Measurements from ENCODE around the gene NTHL1.

NTHL1 gene

GRCh38 chr16:2047330-2048115, at the start of gene NTHL1, which contains the start of gene TSC2:
TSS of gene NTHL1 (minus strand) at chr16:2047834. CDS start at chr16:2047823, 11 bp downstream.
TSS of gene TSC2 (plus strand) at chr16:2047985. CDS start at chr16:2048616, 631 bp downstream.
- DNase-seq = peak; percentile 92

- no peak for DNase-seq
These were observed 49.4 kb upstream of the NTHL1 start for GRCh38 chr16:2096853-2097595.

GRCh38 chr16:2095918-2096582, 48.4 kb upstream of the NTHL1 start:
- no peak for DNase-seq

GRCh38 chr16:2095315-2095853, 47.8 kb upstream of the NTHL1 start:
- no peak for DNase-seq

- no peak for DNase-seq
These were observed 46.2 kb upstream of the NTHL1 start for GRCh38 chr16:2093793-2094192.

- DNase-seq = no peak
These were observed 45.2 kb upstream of the NTHL1 start for GRCh38 chr16:2092866-2093265.

GRCh38 chr16:2092256-2092620, 44.6 kb upstream of the NTHL1 start:
- no peak for DNase-seq

DNA sequence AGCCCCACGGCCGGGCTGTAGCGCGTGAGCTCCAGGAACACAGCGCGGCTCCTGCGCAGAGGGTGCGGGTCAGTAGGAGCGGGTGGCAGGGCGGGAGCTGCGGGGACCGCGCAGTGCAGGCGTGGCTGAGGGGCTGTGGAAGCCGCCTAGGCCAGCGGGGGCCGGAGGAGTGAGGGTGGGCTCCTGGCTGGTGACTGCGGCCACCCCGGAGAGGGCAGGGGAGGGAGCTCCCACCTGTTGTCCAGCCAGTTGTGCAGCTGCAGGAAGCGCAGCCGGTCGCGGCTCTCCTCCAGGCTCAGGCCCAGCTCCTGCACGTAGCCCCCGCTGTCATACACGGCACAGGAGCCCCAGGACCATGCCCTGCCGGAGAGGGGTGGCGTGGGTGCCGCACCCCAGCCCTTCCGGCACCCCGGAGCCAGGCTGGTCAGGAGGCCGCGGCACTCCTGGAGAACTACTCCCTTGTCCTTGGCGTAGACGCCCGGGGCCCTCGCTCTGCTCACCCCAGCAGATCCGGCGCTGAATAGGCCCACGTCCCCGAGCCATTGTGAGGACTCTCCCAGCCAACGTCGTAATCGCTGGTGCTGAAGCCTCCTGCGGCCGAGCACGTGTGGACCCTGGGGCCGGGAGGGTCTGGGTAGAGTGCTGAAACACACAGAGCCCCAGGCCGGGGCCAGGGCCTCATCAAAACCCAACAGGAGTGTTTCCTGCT, 44.1 kb upstream of the NTHL1 start:
- DNase-seq = no peak

DNA sequence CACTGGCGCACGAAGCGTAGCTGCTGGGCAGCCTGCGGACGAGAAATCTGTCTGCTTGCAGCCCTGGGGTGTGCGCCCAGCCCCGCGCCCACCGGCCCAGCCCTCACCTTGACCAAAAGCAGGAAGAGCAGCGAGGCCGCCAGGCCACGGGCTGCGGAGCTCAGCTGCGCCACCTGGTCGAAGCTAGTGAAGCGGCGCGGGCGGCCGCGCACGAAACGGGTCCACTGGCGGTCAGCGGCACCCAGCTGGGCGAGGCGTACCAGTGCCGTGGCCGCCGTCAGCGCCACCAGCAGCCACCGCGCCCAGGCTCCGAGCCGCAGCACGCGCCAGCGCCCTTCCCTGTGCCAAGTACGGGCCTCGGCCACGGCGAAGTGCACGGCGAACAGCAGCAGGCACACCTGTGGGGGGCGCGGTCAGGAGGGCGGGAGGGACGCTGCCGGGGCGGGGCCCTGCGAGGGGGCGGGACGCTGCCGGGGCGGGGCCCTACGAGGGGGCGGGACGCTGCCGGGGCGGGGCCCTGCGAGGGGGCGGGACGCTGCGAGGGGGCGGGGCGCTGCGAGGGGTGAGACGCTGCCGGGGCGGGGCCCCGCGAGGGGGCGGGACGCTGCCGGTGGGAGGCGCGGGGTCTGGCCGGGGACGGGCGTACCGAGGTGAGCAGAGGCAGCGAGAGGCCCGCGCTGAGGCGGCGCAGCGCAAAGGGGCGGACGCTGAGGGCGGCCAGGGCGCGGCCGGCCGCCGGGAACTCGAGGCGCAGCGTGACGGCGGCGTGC, 43.3 kb upstream of the NTHL1 start:
- peak; percentile 18 for DNase-seq

DNA sequence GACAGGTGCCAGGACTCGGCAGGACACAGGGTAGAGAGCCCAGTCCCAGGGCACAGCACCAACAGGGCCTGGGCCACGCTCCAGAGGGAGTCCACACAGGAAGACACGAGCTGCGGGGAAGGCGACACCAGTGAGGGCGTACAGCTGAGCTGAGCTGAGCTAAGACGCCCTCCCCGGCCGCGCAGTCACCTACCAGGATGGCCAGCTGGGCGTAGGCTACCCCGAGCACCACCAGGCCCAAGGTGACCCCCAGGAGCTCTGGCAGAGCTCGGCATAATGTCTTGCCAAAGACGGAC, 42.8 kb upstream of the NTHL1 start:
- no peak for DNase-seq

DNA sequence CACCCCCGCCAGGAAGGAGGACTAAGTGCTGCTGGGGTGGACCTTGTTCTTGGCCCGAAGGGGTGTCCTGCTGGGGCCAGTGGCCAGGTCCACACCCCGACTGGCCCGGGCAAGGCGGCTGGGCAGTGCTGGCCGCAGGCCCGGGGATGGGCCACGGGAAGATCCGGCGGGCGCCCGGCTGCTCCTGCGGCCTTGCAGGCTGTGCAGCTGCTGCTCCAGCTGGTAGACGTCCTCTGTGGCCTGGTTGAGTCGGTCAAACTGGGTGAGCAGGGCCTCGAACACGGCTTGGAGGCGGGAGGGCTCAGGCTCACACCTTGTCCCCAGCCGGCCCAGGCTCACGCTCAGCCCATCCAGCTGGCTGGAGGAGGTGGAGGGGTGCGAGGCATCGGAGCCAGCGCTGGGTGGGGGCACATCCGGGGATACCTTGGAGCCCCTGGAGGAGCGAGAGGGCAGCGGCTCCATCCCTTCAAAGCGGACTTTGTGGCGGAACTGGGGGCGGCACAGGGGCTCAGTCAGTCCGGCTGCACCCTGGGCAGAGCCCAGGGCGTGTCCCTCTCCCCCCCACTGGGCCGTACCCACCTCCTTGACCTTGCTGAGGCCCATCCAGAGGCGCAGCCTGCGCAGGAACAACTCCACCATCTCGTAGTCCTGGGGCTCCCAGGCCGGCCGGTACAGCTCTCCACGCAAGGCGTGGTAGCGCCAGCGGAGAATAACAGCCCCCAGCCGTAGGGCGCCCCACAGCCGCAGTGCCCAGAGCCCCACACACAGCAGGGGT, 42.3 kb upstream of the NTHL1 start:
- no peak for DNase-seq

DNA sequence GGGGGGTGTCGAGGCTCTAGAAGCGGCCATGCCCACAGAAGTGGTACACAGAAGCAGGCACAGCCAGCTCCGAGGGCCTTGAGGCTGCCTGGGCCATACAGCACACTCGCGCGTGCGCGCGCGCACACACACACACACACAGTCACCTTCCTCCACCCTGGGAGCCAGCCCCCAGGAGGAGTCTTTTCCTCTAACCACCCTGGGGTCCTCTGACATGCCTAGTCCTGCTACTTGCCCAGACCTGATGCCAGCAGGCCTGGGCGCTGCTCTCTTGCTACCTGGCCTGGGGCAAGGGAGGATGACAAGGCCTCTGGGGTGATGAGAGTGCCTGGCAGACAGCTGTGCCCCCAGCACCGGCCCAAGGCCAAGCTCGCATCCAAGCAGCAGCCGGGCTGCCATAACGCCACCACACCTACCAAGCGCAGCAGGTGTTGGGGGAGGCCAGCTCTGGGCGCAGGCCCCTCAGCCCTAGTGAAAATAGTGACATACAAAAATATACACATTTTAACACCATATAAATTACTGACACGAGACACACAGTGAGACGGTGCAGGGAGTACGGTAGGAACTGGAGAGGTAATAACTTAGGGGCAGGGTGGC, 41.2 kb upstream of the NTHL1 start:
- DNase-seq = no peak

DNA sequence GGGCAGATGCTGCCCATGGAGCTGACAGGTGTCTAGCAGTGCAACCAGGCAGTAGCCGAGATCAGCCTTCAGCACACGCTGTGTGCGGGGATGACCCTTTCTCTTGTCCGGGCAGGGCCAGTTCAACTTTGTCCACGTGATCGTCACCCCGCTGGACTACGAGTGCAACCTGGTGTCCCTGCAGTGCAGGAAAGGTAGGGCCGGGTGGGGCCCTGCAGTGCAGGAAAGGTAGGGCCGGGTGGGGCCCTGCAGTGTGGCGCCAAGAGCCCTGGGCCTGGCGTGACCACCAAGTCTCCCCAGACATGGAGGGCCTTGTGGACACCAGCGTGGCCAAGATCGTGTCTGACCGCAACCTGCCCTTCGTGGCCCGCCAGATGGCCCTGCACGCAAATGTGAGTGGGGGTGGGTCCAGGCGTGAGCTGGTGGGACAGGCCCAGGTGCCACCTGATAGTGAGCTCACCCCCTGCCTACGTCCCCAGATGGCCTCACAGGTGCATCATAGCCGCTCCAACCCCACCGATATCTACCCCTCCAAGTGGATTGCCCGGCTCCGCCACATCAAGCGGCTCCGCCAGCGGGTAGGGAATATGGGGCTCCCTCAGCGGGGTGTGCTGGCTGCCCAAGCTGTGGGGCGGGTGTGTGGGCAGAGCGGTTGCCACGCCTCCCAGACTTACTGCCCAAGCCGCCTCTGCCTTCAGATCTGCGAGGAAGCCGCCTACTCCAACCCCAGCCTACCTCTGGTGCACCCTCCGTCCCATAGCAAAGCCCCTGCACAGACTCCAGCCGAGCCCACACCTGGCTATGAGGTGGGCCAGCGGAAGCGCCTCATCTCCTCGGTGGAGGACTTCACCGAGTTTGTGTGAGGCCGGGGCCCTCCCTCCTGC, 40.4 kb upstream of the NTHL1 start:
- no peak for DNase-seq

GRCh38 chr16:2086812-2087747, 39.4 kb upstream of the NTHL1 start:
- no peak for DNase-seq

- no peak for DNase-seq
These were observed 38.6 kb upstream of the NTHL1 start for GRCh38 chr16:2086106-2086742.

GRCh38 chr16:2085669-2086068, 38.0 kb upstream of the NTHL1 start:
- DNase-seq = no peak

GRCh38 chr16:2084895-2085625, 37.4 kb upstream of the NTHL1 start:
- DNase-seq = no peak

Data from stimulated activated CD4-positive, alpha-beta T cell treated with anti-CD3 and anti-CD28 coated beads, Interleukin-4, amount 100 ng/mL, for 1 hour (primary cell).